Muscle layer of colon (tissue), 2 donors: ENCODE measurements around the gene SLC4A11.

Experiments
- H3K27ac ChIP-seq: one replicate; pipeline ENCODE4 v1.7.0; 2013; ENCODE audit warnings: low read depth, mild to moderate bottlenecking, low read length, moderate library complexity
- H3K27me3 ChIP-seq, 2 donors: one replicate each; pipeline ENCODE4 v1.7.0; 2013; ENCODE audit warnings: low read length in 2 of 2, mild to moderate bottlenecking in 2 of 2; ENCODE audit not compliant: insufficient read depth in 2 of 2, control insufficient read depth in 1 of 2
- H3K36me3 ChIP-seq: one replicate; pipeline ENCODE4 v1.7.0; 2013; ENCODE audit warnings: mild to moderate bottlenecking, low read length; ENCODE audit not compliant: insufficient read depth
- H3K4me1 ChIP-seq: one replicate; pipeline ENCODE4 v1.7.0; 2013; ENCODE audit warnings: mild to moderate bottlenecking, low read length; ENCODE audit not compliant: insufficient read depth
- H3K4me3 ChIP-seq, 2 donors: one replicate each; pipeline ENCODE4 v1.7.0; 2013; ENCODE audit warnings: low read length in 2 of 2, low read depth in 1 of 2, mild to moderate bottlenecking in 1 of 2, moderate library complexity in 1 of 2
- H3K9ac ChIP-seq: one replicate; pipeline ENCODE4 v1.7.0; 2013; ENCODE audit warnings: low read length
- H3K9me3 ChIP-seq: one replicate; pipeline ENCODE4 v1.7.0; 2013; ENCODE audit warnings: mild to moderate bottlenecking, low read length
- donor health status: abdominal sarcoma.
- donor health status: Adenocarcinoma of cecum.

The SLC4A11 gene

GRCh38 chr20:3233991-3234498 lies 4.9 kb downstream of the SLC4A11 start:
- Histone ChIP-seq H3K27ac (no peak overlapping the region), H3K9me3 (no peaks in the 10 kb centered on the region), H3K4me3 (no peak overlapping the region), H3K4me1 (no peaks in the 10 kb centered on the region), H3K9ac (no peak overlapping the region), H3K36me3 (no peaks in the 10 kb centered on the region), H3K27me3 (peaks cover 10 to 38% of the 10 kb centered on the region in 2 donors)

GRCh38 chr20:3233131-3233990 lies 5.6 kb downstream of the SLC4A11 start:
- Histone ChIP-seq H3K4me1 (no peaks in the 10 kb centered on the region), H3K27ac (no peak overlapping the region), H3K9me3 (no peaks in the 10 kb centered on the region), H3K9ac (no peak overlapping the region), H3K4me3 (no peak overlapping the region), H3K36me3 (no peaks in the 10 kb centered on the region), H3K27me3 (peaks cover 10 to 31% of the 10 kb centered on the region in 2 donors)

GRCh38 chr20:3231889-3232588 lies 7.0 kb downstream of the SLC4A11 start:
- no peaks in the 10 kb centered on the region for H3K36me3 ChIP-seq
- no peak overlapping the region for H3K4me3 ChIP-seq
- no peak overlapping the region for H3K27ac ChIP-seq
- peaks cover 0 to 20% of the 10 kb centered on the region in 2 donors for H3K27me3 ChIP-seq
- no peaks in the 10 kb centered on the region for H3K9me3 ChIP-seq
- no peak overlapping the region for H3K9ac ChIP-seq
- no peaks in the 10 kb centered on the region for H3K4me1 ChIP-seq

GRCh38 chr20:3231116-3231515 lies 7.9 kb downstream of the SLC4A11 start:
- Histone ChIP-seq H3K9me3 (no peaks in the 10 kb centered on the region), H3K36me3 (no peaks in the 10 kb centered on the region), H3K27ac (no peak overlapping the region), H3K27me3 (peaks cover 0 to 15% of the 10 kb centered on the region in 2 donors), H3K9ac (no peak overlapping the region), H3K4me3 (no peak overlapping the region), H3K4me1 (no peaks in the 10 kb centered on the region)

DNA sequence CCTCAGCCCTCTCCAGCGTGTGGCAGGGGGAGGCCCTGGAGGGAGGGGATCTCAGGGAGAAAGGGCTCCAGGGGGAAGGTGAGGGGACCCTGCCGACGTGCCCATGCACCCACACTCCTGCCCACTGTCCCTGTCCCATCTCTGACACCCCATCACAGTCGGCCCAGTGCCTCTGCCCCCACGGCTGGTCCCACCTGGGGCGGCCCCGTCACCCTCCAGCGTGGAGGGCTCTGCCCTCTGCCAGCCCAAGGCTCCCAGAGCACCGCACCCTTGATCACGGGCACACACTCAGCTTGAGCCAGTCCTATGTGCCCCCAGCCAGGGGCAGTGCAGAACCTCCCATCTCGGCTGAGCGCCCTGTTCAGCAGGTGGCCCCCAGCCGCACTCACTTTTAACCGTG lies 9.2 kb downstream of the SLC4A11 start:
- no peaks in the 10 kb centered on the region for H3K36me3 ChIP-seq
- no peak overlapping the region for H3K27ac ChIP-seq
- H3K9ac ChIP-seq = no peak overlapping the region
- H3K27me3 ChIP-seq = peaks cover 0 to 1% of the 10 kb centered on the region in 2 donors
- H3K4me1 ChIP-seq = no peaks in the 10 kb centered on the region
- H3K9me3 ChIP-seq = no peaks in the 10 kb centered on the region
- no peak overlapping the region for H3K4me3 ChIP-seq

- H3K4me3 ChIP-seq = no peak overlapping the region
- H3K4me1 ChIP-seq = no peaks in the 10 kb centered on the region
- no peaks in the 10 kb centered on the region for H3K36me3 ChIP-seq
- no peak overlapping the region for H3K27ac ChIP-seq
- H3K9me3 ChIP-seq = no peaks in the 10 kb centered on the region
- no peak overlapping the region for H3K9ac ChIP-seq
- H3K27me3 ChIP-seq = no peaks in the 10 kb centered on the region
These were observed 9.8 kb downstream of the SLC4A11 start for GRCh38 chr20:3229158-3229557.

- Histone ChIP-seq H3K4me3 (no peak overlapping the region), H3K9me3 (no peaks in the 10 kb centered on the region), H3K27ac (no peak overlapping the region), H3K36me3 (no peaks in the 10 kb centered on the region), H3K9ac (no peak overlapping the region), H3K4me1 (no peaks in the 10 kb centered on the region), H3K27me3 (no peaks in the 10 kb centered on the region)
These were observed 10.3 kb downstream of the SLC4A11 start for GRCh38 chr20:3228750-3229032.

GRCh38 chr20:3227936-3228749 lies 10.8 kb downstream of the SLC4A11 start:
- Histone ChIP-seq H3K27ac (no peak overlapping the region), H3K9ac (no peak overlapping the region), H3K36me3 (peaks cover 4% of the 10 kb centered on the region), H3K27me3 (no peaks in the 10 kb centered on the region), H3K9me3 (no peaks in the 10 kb centered on the region), H3K4me1 (no peaks in the 10 kb centered on the region), H3K4me3 (no peak overlapping the region)

DNA sequence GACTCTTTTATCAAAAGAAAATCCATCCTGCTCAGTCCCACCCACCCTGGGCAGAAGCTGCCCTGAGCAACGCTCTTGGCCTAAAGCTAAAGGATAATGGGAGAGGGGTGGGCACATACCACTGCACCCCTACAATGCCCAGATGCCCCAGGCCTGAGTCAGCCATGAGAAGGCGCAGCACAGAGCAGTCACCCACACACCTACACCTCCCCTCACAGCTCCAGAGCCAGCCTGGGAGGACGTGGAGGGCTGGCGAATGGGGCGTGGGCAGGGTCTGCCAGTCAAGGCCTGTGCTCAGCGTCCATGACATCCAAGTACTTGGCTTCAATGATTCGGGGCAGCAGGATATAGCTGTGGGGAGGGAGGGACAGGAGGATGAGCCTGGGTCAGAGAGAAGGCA lies 11.5 kb downstream of the SLC4A11 start:
- Histone ChIP-seq H3K9me3 (no peaks in the 10 kb centered on the region), H3K9ac (no peak overlapping the region), H3K36me3 (peaks cover 8% of the 10 kb centered on the region), H3K27ac (no peak overlapping the region), H3K4me3 (no peak overlapping the region), H3K4me1 (no peaks in the 10 kb centered on the region), H3K27me3 (no peaks in the 10 kb centered on the region)

- Histone ChIP-seq H3K9me3 (no peaks in the 10 kb centered on the region), H3K4me1 (no peaks in the 10 kb centered on the region), H3K36me3 (peaks cover 9% of the 10 kb centered on the region), H3K4me3 (no peak overlapping the region), H3K27ac (no peak overlapping the region), H3K27me3 (no peaks in the 10 kb centered on the region), H3K9ac (no peak overlapping the region)
These were observed 12.1 kb downstream of the SLC4A11 start for GRCh38 chr20:3226864-3227263.

DNA sequence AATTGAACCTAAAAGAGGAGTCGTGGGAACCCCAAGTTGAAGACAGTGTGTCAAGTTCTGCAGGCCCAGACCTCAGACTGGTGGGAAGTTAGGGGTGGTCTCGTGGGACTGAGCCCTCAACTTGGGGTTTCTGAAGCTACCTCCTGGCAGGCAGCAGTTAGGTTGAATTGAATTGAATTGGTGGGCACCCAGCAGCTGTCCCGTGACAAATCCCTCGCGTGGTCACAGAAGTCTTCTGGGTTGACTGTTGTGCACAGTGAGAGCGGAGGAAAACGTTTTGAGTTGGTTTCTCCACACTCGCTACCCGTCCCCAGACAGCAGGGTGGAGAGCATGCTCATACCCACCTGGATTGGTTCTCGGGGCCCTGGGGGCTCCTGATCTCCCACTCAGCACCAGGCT lies 12.9 kb downstream of the SLC4A11 start:
- Histone ChIP-seq H3K9me3 (no peaks in the 10 kb centered on the region), H3K4me3 (no peak overlapping the region), H3K9ac (no peak overlapping the region), H3K4me1 (no peaks in the 10 kb centered on the region), H3K36me3 (peaks cover 16% of the 10 kb centered on the region), H3K27me3 (no peaks in the 10 kb centered on the region), H3K27ac (no peak overlapping the region)
